Neural progenitor cell (in vitro differentiated cells): ENCODE measurements around the gene AZIN2. TPM values are rescaled to one million over a fixed set of nuclear protein-coding genes. Genes with fewer than 3 reads are reported as not detected.
"Not testable (repeated sequence)": the region's sequence is repeated elsewhere in the genome, so short reads cannot be mapped to it uniquely, and the experiment has no call there.

ENCODE experiments used
- DNase-seq: peaks from one replicate; pipeline ENCODE4 v3.0.0-alpha.2; 2016; ENCODE audit warnings: low spot score
- H2AFZ ChIP-seq: fragments of 200-600 bp; sonication (generic); replicated peaks from 2 replicates; pipeline ENCODE4 v1.6.1; 2016; ENCODE audit warnings: antibody characterized with exemption
- H3F3A ChIP-seq: fragments of 200-600 bp; sonication (generic); 2 replicates; pipeline ENCODE4 v1.6.1; 2016; ENCODE audit warnings: antibody characterized with exemption, low read depth
- H3K27ac ChIP-seq: fragments of 200-600 bp; sonication (generic); 2 replicates; pipeline ENCODE4 v1.5.1; 2016; ENCODE audit warnings: mild to moderate bottlenecking
- H3K27me3 ChIP-seq: fragments of 200-600 bp; sonication (generic); 2 replicates; pipeline ENCODE4 v1.6.1; 2016; ENCODE audit warnings: mild to moderate bottlenecking, moderate library complexity
- H3K36me3 ChIP-seq: fragments of 200-600 bp; sonication (generic); 2 replicates; pipeline ENCODE4 v1.5.1; 2016
- H3K4me1 ChIP-seq: fragments of 200-600 bp; sonication (generic); 2 replicates; pipeline ENCODE4 v1.6.1; 2016; ENCODE audit warnings: mixed run types
- H3K4me2 ChIP-seq: fragments of 200-600 bp; sonication (generic); 2 replicates; pipeline ENCODE4 v1.6.1; 2016
- H3K4me3 ChIP-seq: fragments of 200-600 bp; sonication (generic); 2 replicates; pipeline ENCODE4 v1.5.1; 2016
- H3K79me2 ChIP-seq: fragments of 200-600 bp; sonication (generic); 2 replicates; pipeline ENCODE4 v1.6.1; 2016; ENCODE audit warnings: low read depth
- H3K9ac ChIP-seq: fragments of 200-600 bp; sonication (generic); 2 replicates; pipeline ENCODE4 v1.6.1; 2016
- H3K9me3 ChIP-seq: fragments of 200-600 bp; sonication (generic); 2 replicates; pipeline ENCODE4 v1.5.1; 2016; ENCODE audit warnings: low read depth
- H4K20me1 ChIP-seq: fragments of 200-600 bp; sonication (generic); 2 replicates; pipeline ENCODE4 v1.6.1; 2016; ENCODE audit warnings: low read depth
- H3K27ac Mint-ChIP-seq: 3 replicates; pipeline ENCODE4 v1.8.0; 2021; ENCODE audit warnings: mixed read lengths
- H3K27me3 Mint-ChIP-seq: 2 replicates; pipeline ENCODE4 v1.8.0; 2022; ENCODE audit warnings: low read depth, mild to moderate bottlenecking, inconsistent platforms, moderate library complexity, mixed read lengths; ENCODE audit not compliant: insufficient read depth
- H3K36me3 Mint-ChIP-seq: 3 replicates; pipeline ENCODE4 v1.8.0; 2021; ENCODE audit warnings: mixed read lengths
- H3K4me1 Mint-ChIP-seq: 3 replicates; pipeline ENCODE4 v1.8.0; 2021; ENCODE audit warnings: mixed read lengths
- H3K4me3 Mint-ChIP-seq: 3 replicates; pipeline ENCODE4 v1.8.0; 2021; ENCODE audit warnings: mild to moderate bottlenecking, moderate library complexity, mixed read lengths
- H3K9me3 Mint-ChIP-seq: 3 replicates; pipeline ENCODE4 v1.8.0; 2020; ENCODE audit warnings: mixed read lengths
- CTCF ChIP-seq: fragments of 200-600 bp; sonication (generic); IDR thresholded peaks from 2 replicates; pipeline ENCODE4 v1.5.1; 2017; ENCODE audit warnings: antibody characterized with exemption, mild to moderate bottlenecking
- EZH2 ChIP-seq: fragments of 200-600 bp; sonication (generic); IDR thresholded peaks from 2 replicates; pipeline ENCODE4 v1.6.1; 2017; ENCODE audit warnings: antibody characterized with exemption, mild to moderate bottlenecking, moderate library complexity
- EZH2phosphoT487 ChIP-seq: fragments of 200-600 bp; sonication (generic); IDR thresholded peaks from 2 replicates; pipeline ENCODE4 v1.6.1; 2017; ENCODE audit warnings: antibody characterized with exemption
- total RNA-seq: library from RNA; depleted of rRNA; stranded (reverse); fragments of >200 nt; gene quantifications from 2 replicates; pipeline ENCODE4 v1.2.3, GENCODE V29; 2015; ENCODE audit warnings: low replicate concordance

The AZIN2 gene
- total RNA-seq, 1 donor from 2014 or later: 1.3 TPM

DNA sequence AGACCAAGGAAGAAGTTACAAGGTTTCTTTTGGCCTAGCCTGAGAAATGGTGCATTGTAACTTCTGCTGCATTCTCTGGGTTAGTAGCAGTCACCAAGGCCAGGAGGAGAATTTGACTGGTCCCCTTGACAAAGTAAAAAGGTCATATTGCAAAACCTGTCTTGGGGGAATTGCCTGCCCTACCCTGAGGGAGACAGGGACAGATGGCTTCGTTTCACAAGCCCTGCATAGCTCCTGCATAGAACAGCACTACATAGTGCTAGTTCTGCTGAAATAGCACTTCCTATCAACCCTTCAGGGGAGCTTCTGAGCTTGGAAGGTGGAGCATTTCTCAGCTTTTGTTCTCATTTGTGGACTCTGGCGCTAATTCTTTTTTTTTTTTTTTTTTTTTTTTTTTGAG, 23.9 kb upstream of the AZIN2 start:
- DNase-seq: no peak
- Histone ChIP-seq H4K20me1 (no peaks in the 10 kb centered on the region), H3K4me3 (no peak overlapping the region), H3K36me3 (no peaks in the 10 kb centered on the region), H3K4me2 (no peak overlapping the region), H3K27me3 (no peaks in the 10 kb centered on the region), H3F3A (no peaks in the 10 kb centered on the region), H3K79me2 (no peaks in the 10 kb centered on the region), H3K27ac (no peak overlapping the region), H3K4me1 (no peaks in the 10 kb centered on the region), H3K9me3 (no peaks in the 10 kb centered on the region), H3K9ac (no peak overlapping the region), H2AFZ (no peak overlapping the region)
- Mint-ChIP-seq H3K36me3 (no peaks in the 10 kb centered on the region), H3K27me3 (peaks cover 4% of the 10 kb centered on the region), H3K4me3 (no peak overlapping the region), H3K4me1 (no peaks in the 10 kb centered on the region), H3K27ac (no peak overlapping the region), H3K9me3 (peaks cover 18% of the 10 kb centered on the region)
- TF ChIP-seq EZH2phosphoT487 (no peak), EZH2 (no peak)

GRCh38 chr1:33060579-33061083, 20.3 kb upstream of the AZIN2 start:
- Histone ChIP-seq H3K4me2 (no peak overlapping the region), H3K79me2 (no peaks in the 10 kb centered on the region), H3K4me1 (no peaks in the 10 kb centered on the region), H3K4me3 (no peak overlapping the region), H2AFZ (no peak overlapping the region), H3K27me3 (no peaks in the 10 kb centered on the region), H3K9me3 (peaks cover 3% of the 10 kb centered on the region), H3K36me3 (no peaks in the 10 kb centered on the region), H3K9ac (no peak overlapping the region), H4K20me1 (no peaks in the 10 kb centered on the region), H3K27ac (no peak overlapping the region), H3F3A (no peaks in the 10 kb centered on the region)
- no peak overlapping the region for H3K27ac Mint-ChIP-seq
- H3K9me3 Mint-ChIP-seq: peaks cover 31% of the 10 kb centered on the region
- H3K36me3 Mint-ChIP-seq: peaks cover 4% of the 10 kb centered on the region
- no peak overlapping the region for H3K4me3 Mint-ChIP-seq
- H3K27me3 Mint-ChIP-seq: peaks cover 4% of the 10 kb centered on the region
- TF ChIP-seq EZH2phosphoT487 (no peak), CTCF (no peak), EZH2 (no peak)
- no peaks in the 10 kb centered on the region for H3K4me1 Mint-ChIP-seq
- no peak for DNase-seq

DNA sequence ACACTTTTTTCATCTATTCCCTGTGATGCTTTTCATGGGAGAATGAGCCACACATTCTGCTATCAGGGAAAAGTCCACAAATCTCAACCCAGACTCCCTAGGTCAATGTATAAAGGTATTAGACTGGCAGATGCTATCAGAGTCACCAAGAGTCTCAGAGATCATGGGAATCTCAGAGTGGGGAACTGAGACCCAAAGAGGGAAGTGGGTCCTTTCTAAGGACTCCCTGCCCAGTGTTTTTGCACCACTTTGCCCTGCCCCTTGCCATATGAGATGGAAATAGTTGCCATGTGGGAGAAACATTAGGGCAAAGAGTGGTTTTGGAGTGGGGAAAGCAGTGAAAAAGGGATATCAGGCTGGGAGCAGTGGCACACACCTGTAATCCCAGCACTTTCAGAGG, 19.1 kb upstream of the AZIN2 start:
- TF ChIP-seq CTCF (no peak), EZH2 (no peak), EZH2phosphoT487 (no peak)
- no peaks in the 10 kb centered on the region for H3K79me2 ChIP-seq
- Mint-ChIP-seq H3K36me3 (peaks cover 6% of the 10 kb centered on the region), H3K4me3 (no peak overlapping the region), H3K27ac (no peak overlapping the region), H3K4me1 (no peaks in the 10 kb centered on the region), H3K27me3 (peaks cover 4% of the 10 kb centered on the region), H3K9me3 (peaks cover 41% of the 10 kb centered on the region)
- no peak overlapping the region for H3K4me3 ChIP-seq
- DNase-seq: no peak
- H3K4me2 ChIP-seq: no peak overlapping the region
- H3K36me3 ChIP-seq: no peaks in the 10 kb centered on the region
- no peak overlapping the region for H3K27ac ChIP-seq
- no peaks in the 10 kb centered on the region for H3K4me1 ChIP-seq
- H3K27me3 ChIP-seq: no peaks in the 10 kb centered on the region
- no peaks in the 10 kb centered on the region for H4K20me1 ChIP-seq
- H2AFZ ChIP-seq: no peak overlapping the region
- H3K9ac ChIP-seq: no peak overlapping the region
- no peaks in the 10 kb centered on the region for H3F3A ChIP-seq
- peaks cover 3% of the 10 kb centered on the region for H3K9me3 ChIP-seq

DNA sequence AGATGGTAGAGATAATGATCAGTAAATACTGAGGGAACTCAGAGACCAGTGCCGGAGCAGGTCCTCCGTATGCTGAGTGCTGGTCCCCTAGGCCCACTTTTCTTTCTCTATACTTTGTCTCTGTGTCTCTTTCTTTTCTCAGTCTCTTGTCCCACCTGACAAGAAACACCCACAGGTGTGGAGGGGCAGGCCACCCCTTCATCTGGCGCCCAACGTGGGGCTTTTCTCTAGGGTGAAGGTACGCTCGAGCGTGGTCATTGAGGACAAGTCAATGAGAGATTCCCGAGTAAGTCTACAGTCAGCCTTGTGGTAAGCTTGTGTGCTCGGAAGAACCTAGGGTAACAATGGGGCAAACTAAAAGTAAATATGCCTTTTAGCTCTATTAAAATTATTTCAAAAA, 16.7 kb upstream of the AZIN2 start:
- H3K4me3 ChIP-seq, H4K20me1 ChIP-seq, H3K27me3 ChIP-seq, H3F3A ChIP-seq, H3K4me1 ChIP-seq, H3K27ac Mint-ChIP-seq, H3K9ac ChIP-seq, DNase-seq, H3K27ac ChIP-seq, H2AFZ ChIP-seq, H3K36me3 ChIP-seq, H3K27me3 Mint-ChIP-seq, H3K4me1 Mint-ChIP-seq, H3K79me2 ChIP-seq, H3K36me3 Mint-ChIP-seq, H3K4me3 Mint-ChIP-seq, H3K9me3 ChIP-seq, H3K4me2 ChIP-seq: not testable (repeated sequence)
- peaks cover 46% of the 10 kb centered on the region for H3K9me3 Mint-ChIP-seq
